HepG2 (cell line): ENCODE data around the gene RYR2. TPM values are rescaled to one million over a fixed set of nuclear protein-coding genes. Genes with fewer than 3 reads are reported as not detected.

ENCODE experiments used
- ATAC-seq: fragments of 200-7000 bp; cut with Tn5 transposase; 3 replicates; pipeline ENCODE4 v1.9.1; 2020; ENCODE audit warnings: mild to moderate bottlenecking, moderate library complexity
- BruUV-seq: library from RNA; stranded (reverse); fragments of 400-500 nt; replicated peaks from 2 replicates; lab custom pipeline; 2021; lab: Mats Ljungman, UMichigan
- CTCF ChIA-PET: fragments of 300-600 bp; formaldehyde crosslinking; extraction: SDS; loops from one replicate; lab custom pipeline; 2021; ENCODE audit warnings: low total read pairs, inconsistent platforms, low intra/inter-chr PET ratio; lab: Yijun Ruan, JAX
- POLR2A ChIA-PET: fragments of 350-600 bp; sonication (Branson Sonifier 250); formaldehyde crosslinking; loops from one replicate; lab custom pipeline; 2020; ENCODE audit warnings: antibody characterized with exemption, inconsistent platforms; lab: Yijun Ruan, JAX
- DNase-seq: peaks from one replicate; pipeline ENCODE4 v3.0.0-alpha.2; 2015; ENCODE audit warnings: low spot score
- FAIRE-seq: peaks from 3 replicates; lab custom pipeline; 2011; peaks lifted over from hg19 to GRCh38; lab: Jason Lieb, UNC
- H2AFZ ChIP-seq: one replicate; pipeline ENCODE4 v1.6.1; 2011; ENCODE audit warnings: low read length, inconsistent platforms
- H3K27ac ChIP-seq: fragments of 300-600 bp; 3 replicates; pipeline ENCODE4 v1.8.0; 2011; ENCODE audit warnings: mixed run types, mild to moderate bottlenecking, mixed read lengths, low read length, inconsistent platforms; ENCODE audit not compliant: insufficient read depth; ENCODE audit errors: extremely low read length
- H3K27me3 ChIP-seq, 2 experiments: fragments of 200-600 bp in 1 of 2; 2 replicates in 1 of 2; 3 replicates in 1 of 2; pipeline versions ENCODE4 v1.6.0 to v1.8.0; 2011; ENCODE audit warnings: low read length in 2 of 2, mild to moderate bottlenecking in 2 of 2, moderate library complexity in 2 of 2, inconsistent platforms in 1 of 2; ENCODE audit not compliant: insufficient read depth in 2 of 2, control insufficient read depth in 1 of 2
- H3K36me3 ChIP-seq, 2 experiments: fragments of 200-600 bp in 1 of 2; replicated peaks in 1 of 2; 2 replicates in 1 of 2; 3 replicates in 1 of 2; pipeline versions ENCODE4 v1.5.1 to v1.8.0; 2011; ENCODE audit warnings: low read length in 2 of 2, inconsistent platforms in 1 of 2; ENCODE audit not compliant: insufficient read depth in 2 of 2, control insufficient read depth in 1 of 2
- H3K4me1 ChIP-seq: 2 replicates; pipeline ENCODE4 v1.5.1; 2012; ENCODE audit warnings: low read length, inconsistent platforms; ENCODE audit not compliant: insufficient read depth
- H3K4me2 ChIP-seq: 2 replicates; pipeline ENCODE4 v1.6.0; 2011; ENCODE audit warnings: low read depth, low read length, inconsistent platforms
- H3K4me3 ChIP-seq, 3 experiments: fragments of 200-600 bp in 1 of 3; sonication (generic), shearing (Covaris generic) in 1 of 3; replicated peaks in 1 of 3; 2 replicates each; pipeline ENCODE4 v1.5.1; 2011 to 2016; ENCODE audit warnings: low read length in 3 of 3, inconsistent platforms in 2 of 3, low read depth in 2 of 3, mild to moderate bottlenecking in 2 of 3, control low read depth in 1 of 3, mixed read lengths in 1 of 3; ENCODE audit not compliant: insufficient read depth in 1 of 3
- H3K79me2 ChIP-seq: one replicate; pipeline ENCODE4 v1.6.1; 2011; ENCODE audit warnings: low read length, inconsistent platforms; ENCODE audit not compliant: insufficient read depth
- H3K9ac ChIP-seq: 2 replicates; pipeline ENCODE4 v1.6.0; 2011; ENCODE audit warnings: mild to moderate bottlenecking, low read depth, low read length, inconsistent platforms; ENCODE audit not compliant: insufficient read depth
- H3K9me3 ChIP-seq: 2 replicates; pipeline ENCODE4 v1.5.1; 2012; ENCODE audit warnings: mild to moderate bottlenecking, low read length
- H4K20me1 ChIP-seq: 2 replicates; pipeline ENCODE4 v1.6.0; 2011; ENCODE audit warnings: inconsistent platforms, mild to moderate bottlenecking, low read length, moderate library complexity; ENCODE audit not compliant: insufficient read depth
- CEBPB ChIP-seq: IDR thresholded peaks from 2 replicates; pipeline ENCODE4 v1.6.1; 2011; ENCODE audit warnings: low read depth, low read length, improper control_type of control experiment, borderline replicate concordance
- CSRNP2 ChIP-seq: sonication (generic); formaldehyde crosslinking; conservative IDR thresholded peaks from 2 replicates; pipeline ENCODE4 v1.8.0; 2022; ENCODE audit warnings: low read depth, missing genetic modification reagents
- EZH2 ChIP-seq: conservative IDR thresholded peaks from 2 replicates; pipeline ENCODE4 v1.6.1; 2012; ENCODE audit warnings: mild to moderate bottlenecking, low read depth, low read length, moderate library complexity
- GRHL1 ChIP-seq: sonication (generic); formaldehyde crosslinking; conservative IDR thresholded peaks from 2 replicates; pipeline ENCODE4 v1.8.0; 2022; ENCODE audit warnings: missing genetic modification reagents
- HES4 ChIP-seq: sonication (generic); formaldehyde crosslinking; IDR thresholded peaks from 2 replicates; pipeline ENCODE4 v1.9.0; 2021; ENCODE audit warnings: mild to moderate bottlenecking, missing genetic modification reagents, borderline replicate concordance
- NFE2L1 ChIP-seq: sonication (generic); formaldehyde crosslinking; IDR thresholded peaks from 2 replicates; pipeline ENCODE4 v1.4.0; 2020; ENCODE audit warnings: missing genetic modification reagents, mild to moderate bottlenecking, borderline replicate concordance
- NKX3-1 ChIP-seq: sonication (generic); formaldehyde crosslinking; IDR thresholded peaks from 2 replicates; pipeline ENCODE4 v1.5.0; 2020; ENCODE audit warnings: missing genetic modification reagents
- PRPF4 ChIP-seq: fragments of 200-400 bp; formaldehyde crosslinking; IDR thresholded peaks from 2 replicates; pipeline ENCODE4 v1.6.1; 2016; ENCODE audit warnings: low read length, low read depth; ENCODE audit not compliant: poor library complexity, severe bottlenecking
- RNF219 ChIP-seq: sonication (generic); formaldehyde crosslinking; IDR thresholded peaks from 2 replicates; pipeline ENCODE4 v1.5.0; 2020; ENCODE audit warnings: mild to moderate bottlenecking, missing genetic modification reagents
- U2AF1 ChIP-seq: fragments of 200-400 bp; formaldehyde crosslinking; optimal IDR thresholded peaks from 2 replicates; pipeline ENCODE3; 2017; ENCODE audit warnings: mild to moderate bottlenecking, low read depth, low read length
- ZBTB44 ChIP-seq: sonication (generic); formaldehyde crosslinking; IDR thresholded peaks from 2 replicates; pipeline ENCODE4 v1.4.0; 2020; ENCODE audit warnings: missing genetic modification reagents
- ZNF207 ChIP-seq: fragments of 450-650 bp; IDR thresholded peaks from 2 replicates; pipeline ENCODE4 v1.6.1; 2016; ENCODE audit warnings: antibody characterized with exemption, borderline replicate concordance
- ZNF296 ChIP-seq: sonication (generic); formaldehyde crosslinking; conservative IDR thresholded peaks from 2 replicates; pipeline ENCODE4 v1.5.0; 2020; ENCODE audit warnings: mild to moderate bottlenecking, missing genetic modification reagents
- ZNF570 ChIP-seq: sonication (generic); formaldehyde crosslinking; IDR thresholded peaks from 2 replicates; pipeline ENCODE4 v1.4.0; 2020; ENCODE audit warnings: mild to moderate bottlenecking, missing genetic modification reagents, borderline replicate concordance
- ZNF780A ChIP-seq: sonication (generic); formaldehyde crosslinking; IDR thresholded peaks from 2 replicates; pipeline ENCODE4 v1.8.0; 2022; ENCODE audit warnings: mild to moderate bottlenecking, missing genetic modification reagents, moderate library complexity
- ZNF816 ChIP-seq: sonication (generic); formaldehyde crosslinking; IDR thresholded peaks from 2 replicates; pipeline ENCODE4 v1.8.0; 2022; ENCODE audit warnings: missing genetic modification reagents, mild to moderate bottlenecking, borderline replicate concordance
- WGBS: methylation state at CpG from one replicate; pipeline ENCODE4 v1.1.6; 2017; ENCODE audit warnings: low lambda C conversion rate; 5-methylcytosine and 5-hydroxymethylcytosine counted together
- in situ Hi-C: cut with HindIII; loops from 2 replicates; pipeline ENCODE4 v1.10.0; 2017; ENCODE audit warnings: low pct_unique_long_range_greater_than_20kb; ENCODE audit not compliant: extremely low pct_ligation_motif_present
- intact Hi-C: fragments of 100-400 bp; cut with micrococcal nuclease; formaldehyde crosslinking; loops from one replicate; pipeline ENCODE4 v1.10.0; 2022; ENCODE audit not compliant: unreplicated experiment
- polyA plus RNA-seq, 8 experiments: library from polyadenylated mRNA; depleted of rRNA in 3 of 8; stranded (reverse) in 7 of 8; unstranded in 1 of 8; fragments of >200 nt; fragmentation: Illumina TruSeq in 4 of 8; extraction: Trizol in 4 of 8; gene quantifications; 2 replicates each; pipeline versions ENCODE4 v1.2.1 to v1.2.3, GENCODE V29; 2011 to 2016; ENCODE audit warnings: low read depth in 4 of 8, missing spikeins in 1 of 8, mixed read lengths in 1 of 8; ENCODE audit not compliant: insufficient read depth in 1 of 8
- total RNA-seq, 5 experiments: library from RNA; depleted of rRNA; stranded (reverse); fragments of >200 nt; fragmentation: Illumina TruSeq; extraction: Trizol; gene quantifications; 2 replicates each; pipeline ENCODE4 v1.2.3, GENCODE V29; 2016; ENCODE audit warnings: low read depth in 1 of 5

Gene RYR2
- total and polyA plus RNA-seq, 2 of the 13 experiments (the other 11 are each of a cell fraction or from before 2014, with no cell fraction given): not detected

- no peak for TF ChIP-seq GRHL1
- TF ChIP-seq EZH2: no peak
- no peak for TF ChIP-seq HES4 (CRISPR knock-in tag)
- TF ChIP-seq U2AF1: no peak
- no peak for TF ChIP-seq ZNF207
- no peak for TF ChIP-seq ZBTB44 (CRISPR knock-in tag)
- TF ChIP-seq ZNF296: no peak
- TF ChIP-seq PRPF4: no peak
- TF ChIP-seq ZNF816: no peak
These were observed 511.1 kb downstream of the RYR2 start (continued) for GRCh38 chr1:237553078-237553477.

GRCh38 chr1:237556911-237557310, 514.9 kb downstream of the RYR2 start:
- Histone ChIP-seq H3K36me3 (no peaks in the 10 kb centered on the region), H2AFZ (no peak overlapping the region), H3K27me3 (no peaks in the 10 kb centered on the region), H3K9ac (no peak overlapping the region), H3K4me1 (no peaks in the 10 kb centered on the region), H4K20me1 (no peaks in the 10 kb centered on the region), H3K9me3 (no peaks in the 10 kb centered on the region), H3K4me3 (no peak overlapping the region), H3K79me2 (no peaks in the 10 kb centered on the region), H3K27ac (no peak overlapping the region), H3K4me2 (no peak overlapping the region)
- 10% methylated on average over 2 of the region's 3 CpGs for WGBS
- CTCF ChIA-PET: no interaction called here
- ATAC-seq (no peak), DNase-seq (no peak), FAIRE-seq (no peak)
- intact Hi-C loops (no loop called here), in situ Hi-C loops (loop anchor here (25.0 kb wide), 1 partner anchor 1445 kb away; no protein-coding TSS in a partner anchor)
- POLR2A ChIA-PET: no interaction called here
- no TSS peak for BruUV-seq
- no peak for TF ChIP-seq RNF219 (CRISPR knock-in tag)
- no peak for TF ChIP-seq CSRNP2 (CRISPR knock-in tag)
- TF ChIP-seq NKX3-1 (CRISPR knock-in tag): no peak
- no peak for TF ChIP-seq NFE2L1 (CRISPR knock-in tag)
- no peak for TF ChIP-seq ZNF296
- no peak for TF ChIP-seq ZNF570 (CRISPR knock-in tag)
- no peak for TF ChIP-seq CEBPB
- no peak for TF ChIP-seq ZNF780A (CRISPR knock-in tag)
